Activated B cell treated with CpG ODN at 0.5 μM for 24 hours (primary cell): ENCODE data around the gene RAP1A. TPM values are rescaled to one million over a fixed set of nuclear protein-coding genes. Genes with fewer than 3 reads are reported as not detected.

Experiments
- ATAC-seq: fragments of 200-7000 bp; cut with Tn5 transposase; one replicate; pipeline ENCODE4 v1.10.0; 2021; ENCODE audit warnings: low read depth, mild to moderate bottlenecking, moderate library complexity
- CTCF ChIA-PET: fragments of 350-600 bp; sonication (Branson Sonifier 250); formaldehyde crosslinking; loops from one replicate; lab custom pipeline; 2021; ENCODE audit warnings: antibody characterized with exemption; lab: Charles Lee
- POLR2A ChIA-PET: fragments of 350-600 bp; sonication (Branson Sonifier 250); formaldehyde crosslinking; loops from one replicate; lab custom pipeline; 2021; ENCODE audit warnings: antibody characterized with exemption; lab: Charles Lee
- DNase-seq: peaks from one replicate; pipeline ENCODE4 v3.0.0; 2022
- H3K27ac Mint-ChIP-seq: one replicate; pipeline ENCODE4 v1.8.0; 2020; ENCODE audit warnings: mixed read lengths
- H3K27me3 Mint-ChIP-seq: one replicate; pipeline ENCODE4 v1.8.0; 2021; ENCODE audit warnings: mixed read lengths
- H3K36me3 Mint-ChIP-seq: one replicate; pipeline ENCODE4 v1.8.0; 2021; ENCODE audit warnings: low read depth, mixed read lengths
- H3K4me1 Mint-ChIP-seq: one replicate; pipeline ENCODE4 v1.8.0; 2021; ENCODE audit warnings: mixed read lengths
- H3K4me3 Mint-ChIP-seq: one replicate; pipeline ENCODE4 v1.8.0; 2020; ENCODE audit warnings: mild to moderate bottlenecking, mixed read lengths
- H3K9me3 Mint-ChIP-seq: one replicate; pipeline ENCODE4 v1.8.0; 2020; ENCODE audit warnings: mixed read lengths
- intact Hi-C: fragments of 100-400 bp; cut with micrococcal nuclease; formaldehyde crosslinking; loops from one replicate; pipeline ENCODE4 v1.15.1; 2024
- total RNA-seq: library from RNA; stranded (reverse); gene quantifications from 2 replicates; pipeline ENCODE4 v1.2.3, GENCODE V29; 2022
- TF ChIP-seq, protein P1 (sequence below): fragments of 200-600 bp; IDR thresholded peaks from one replicate; pipeline ENCODE4 v1.8.0; 2022; ENCODE audit warnings: antibody characterized with exemption, mild to moderate bottlenecking

Gene RAP1A
- total RNA-seq, 1 donor from 2014 or later = 93.8 TPM

DNA sequence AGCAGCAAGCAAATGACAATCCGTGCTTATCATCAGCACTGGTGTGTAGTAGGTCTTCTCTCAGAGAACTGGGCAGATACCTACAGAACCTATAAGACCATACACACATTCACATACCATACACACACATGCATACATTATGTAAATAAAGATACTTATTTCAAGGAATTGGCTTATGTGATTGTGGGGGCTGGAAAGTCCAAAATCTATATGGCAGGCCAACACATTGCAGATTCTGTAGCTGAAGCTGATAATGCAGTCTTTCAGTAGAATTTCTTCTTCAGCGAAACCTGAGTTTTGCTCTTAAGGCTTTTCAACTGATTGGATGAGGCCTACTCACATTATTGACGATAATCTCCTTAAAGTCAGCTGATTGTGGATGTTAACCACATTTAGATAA lies 24.1 kb downstream of the RAP1A start:
- ATAC-seq (no peak), DNase-seq (no peak)
- H3K4me3 Mint-ChIP-seq = no peak overlapping the region
- H3K4me1 Mint-ChIP-seq = peaks cover 67% of the 10 kb centered on the region
- ChIA-PET POLR2A (no interaction called here), CTCF (interaction anchor here (1.1 kb wide), 1 partner anchor 27 kb away, joined by 3 read pairs; no protein-coding TSS in a partner anchor)
- intact Hi-C loops = loop anchor here (2.0 kb wide), 1 partner anchor 15 kb away; no protein-coding TSS in a partner anchor
- no peaks in the 10 kb centered on the region for H3K9me3 Mint-ChIP-seq
- H3K27ac Mint-ChIP-seq = no peak overlapping the region
- TF ChIP-seq, protein P1, sequence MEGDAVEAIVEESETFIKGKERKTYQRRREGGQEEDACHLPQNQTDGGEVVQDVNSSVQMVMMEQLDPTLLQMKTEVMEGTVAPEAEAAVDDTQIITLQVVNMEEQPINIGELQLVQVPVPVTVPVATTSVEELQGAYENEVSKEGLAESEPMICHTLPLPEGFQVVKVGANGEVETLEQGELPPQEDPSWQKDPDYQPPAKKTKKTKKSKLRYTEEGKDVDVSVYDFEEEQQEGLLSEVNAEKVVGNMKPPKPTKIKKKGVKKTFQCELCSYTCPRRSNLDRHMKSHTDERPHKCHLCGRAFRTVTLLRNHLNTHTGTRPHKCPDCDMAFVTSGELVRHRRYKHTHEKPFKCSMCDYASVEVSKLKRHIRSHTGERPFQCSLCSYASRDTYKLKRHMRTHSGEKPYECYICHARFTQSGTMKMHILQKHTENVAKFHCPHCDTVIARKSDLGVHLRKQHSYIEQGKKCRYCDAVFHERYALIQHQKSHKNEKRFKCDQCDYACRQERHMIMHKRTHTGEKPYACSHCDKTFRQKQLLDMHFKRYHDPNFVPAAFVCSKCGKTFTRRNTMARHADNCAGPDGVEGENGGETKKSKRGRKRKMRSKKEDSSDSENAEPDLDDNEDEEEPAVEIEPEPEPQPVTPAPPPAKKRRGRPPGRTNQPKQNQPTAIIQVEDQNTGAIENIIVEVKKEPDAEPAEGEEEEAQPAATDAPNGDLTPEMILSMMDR = no peak
- H3K27me3 Mint-ChIP-seq = no peaks in the 10 kb centered on the region
- H3K36me3 Mint-ChIP-seq = peaks cover 27% of the 10 kb centered on the region

DNA sequence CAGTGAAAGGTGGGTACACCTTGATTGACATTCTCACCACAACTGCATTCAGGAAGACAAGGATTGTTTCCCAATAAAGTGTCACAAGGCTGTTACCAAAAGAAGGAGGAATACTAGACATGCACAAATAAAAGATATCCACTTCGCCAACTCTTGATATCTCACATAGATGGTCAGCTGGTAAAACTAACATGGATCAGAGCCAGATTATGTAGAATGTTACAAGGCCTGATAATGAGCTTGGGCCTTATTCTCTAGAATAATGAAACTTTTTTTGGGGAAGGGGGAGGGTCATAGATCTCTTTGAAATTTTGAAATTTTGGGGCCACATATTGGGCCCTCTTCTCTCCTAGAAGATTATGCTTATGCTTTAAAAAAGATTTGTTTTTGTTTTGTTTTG lies 24.9 kb downstream of the RAP1A start:
- Mint-ChIP-seq H3K27me3 (no peaks in the 10 kb centered on the region), H3K36me3 (peaks cover 33% of the 10 kb centered on the region), H3K27ac (no peak overlapping the region), H3K9me3 (no peaks in the 10 kb centered on the region), H3K4me1 (peaks cover 70% of the 10 kb centered on the region), H3K4me3 (no peak overlapping the region)
- TF ChIP-seq, protein P1 = no peak
- DNase-seq (no peak), ATAC-seq (no peak)
- intact Hi-C loops = loop anchor here (2.0 kb wide), 1 partner anchor 16 kb away; no protein-coding TSS in a partner anchor
- CTCF ChIA-PET = interaction anchor here (0.9 to 1.2 kb wide), 2 partner anchors 72 to 135 kb away, joined by 3 to 6 read pairs; no protein-coding TSS in a partner anchor
- POLR2A ChIA-PET = interaction anchor here (0.6 to 0.8 kb wide), 2 partner anchors 24 to 54 kb away, joined by 4 to 6 read pairs; no protein-coding TSS in a partner anchor

DNA sequence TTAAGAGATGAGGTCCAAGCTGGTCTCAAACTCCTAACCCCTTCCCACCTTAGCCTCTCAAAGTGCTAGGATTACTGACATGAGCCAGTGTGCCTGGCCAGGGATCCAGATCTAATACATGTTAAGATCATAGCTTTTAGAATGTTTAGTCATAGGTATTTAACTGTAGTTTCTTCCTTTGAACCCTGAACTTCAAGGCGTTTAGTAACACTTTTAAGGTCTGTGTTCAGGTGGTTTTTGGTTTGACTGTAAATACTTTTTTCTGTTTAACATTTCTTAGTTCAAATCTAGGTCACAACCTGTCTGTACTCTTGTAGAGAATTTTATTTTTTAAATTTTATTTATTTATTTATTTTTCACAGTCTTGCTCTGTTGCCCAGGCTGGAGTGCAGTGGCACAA lies 28.1 kb downstream of the RAP1A start:
- POLR2A ChIA-PET = interaction anchor here (0.6 kb wide), 1 partner anchor 28 kb away, joined by 3 read pairs; no protein-coding TSS in a partner anchor
- DNase-seq = no peak
- no peak overlapping the region for H3K4me3 Mint-ChIP-seq
- peaks cover 39% of the 10 kb centered on the region for H3K36me3 Mint-ChIP-seq
- H3K9me3 Mint-ChIP-seq = no peaks in the 10 kb centered on the region
- TF ChIP-seq, protein P1 = no peak
- ATAC-seq = no peak
- H3K27me3 Mint-ChIP-seq = no peaks in the 10 kb centered on the region
- intact Hi-C loops = loop anchor here (2.0 kb wide), 1 partner anchor 13 kb away; no protein-coding TSS in a partner anchor
- H3K27ac Mint-ChIP-seq = peak overlapping the region; percentile 69
- H3K4me1 Mint-ChIP-seq = peaks cover 67% of the 10 kb centered on the region
- CTCF ChIA-PET = interaction anchor here (3.0 kb wide), 1 partner anchor 140 kb away, joined by 17 read pairs; no protein-coding TSS in a partner anchor

DNA sequence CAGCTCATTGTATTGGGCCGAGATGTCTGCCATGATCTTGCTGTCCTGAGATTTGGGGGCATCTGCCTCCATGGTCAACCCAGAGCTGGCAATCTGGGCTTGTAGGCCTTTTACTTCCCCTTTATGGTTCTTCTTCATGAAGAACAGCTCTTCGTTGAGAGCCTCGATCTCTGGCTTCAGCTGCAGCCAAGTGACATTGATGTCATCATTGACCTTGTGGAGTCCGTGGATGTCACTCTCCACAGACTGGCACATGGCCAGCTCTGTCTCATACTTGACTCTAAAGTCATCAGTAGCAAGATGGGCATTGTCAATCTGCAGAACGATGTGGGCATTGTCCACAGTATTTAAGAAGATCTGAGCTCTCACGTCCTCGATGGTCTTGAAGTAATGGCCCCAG lies 29.2 kb downstream of the RAP1A start:
- intact Hi-C loops = no loop called here
- H3K4me1 Mint-ChIP-seq = peaks cover 68% of the 10 kb centered on the region
- ChIA-PET POLR2A (interaction anchor here (0.7 to 1.6 kb wide), 3 partner anchors 23 to 56 kb away, joined by 3 to 5 read pairs (median 3); no protein-coding TSS in a partner anchor), CTCF (interaction anchor here (3.0 kb wide), 1 partner anchor 141 kb away, joined by 17 read pairs; no protein-coding TSS in a partner anchor)
- H3K36me3 Mint-ChIP-seq = peaks cover 36% of the 10 kb centered on the region
- DNase-seq (no peak), ATAC-seq (no peak)
- H3K9me3 Mint-ChIP-seq = no peaks in the 10 kb centered on the region
- TF ChIP-seq, protein P1 = no peak
- H3K27ac Mint-ChIP-seq = no peak overlapping the region
- no peak overlapping the region for H3K4me3 Mint-ChIP-seq
- H3K27me3 Mint-ChIP-seq = no peaks in the 10 kb centered on the region

DNA sequence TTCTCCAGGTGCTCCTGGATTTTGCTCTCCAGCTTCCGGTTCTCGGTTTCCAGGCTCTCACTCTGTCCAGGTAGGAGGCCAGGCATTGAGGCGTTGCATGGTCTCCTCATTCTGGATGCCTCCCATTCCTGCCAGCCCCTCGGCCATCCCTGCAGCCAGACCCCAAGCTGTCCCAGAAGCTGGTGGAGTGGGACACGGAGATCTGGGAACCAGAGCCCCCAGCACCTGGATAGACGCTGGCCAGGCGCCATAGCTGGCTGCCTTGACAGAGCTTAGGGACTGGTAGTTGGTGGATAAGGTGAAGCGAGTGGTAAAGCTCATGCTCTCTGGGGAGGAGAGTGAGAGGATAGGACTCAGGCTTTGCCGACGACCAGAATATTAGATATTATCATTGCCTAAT lies 29.6 kb downstream of the RAP1A start:
- DNase-seq (no peak), ATAC-seq (no peak)
- TF ChIP-seq, protein P1 = no peak
- no peak overlapping the region for H3K4me3 Mint-ChIP-seq
- ChIA-PET POLR2A (interaction anchor here (0.8 to 1.6 kb wide), 3 partner anchors 23 to 141 kb away, joined by 3 read pairs; no protein-coding TSS in a partner anchor), CTCF (interaction anchor here (3.0 kb wide), 1 partner anchor 141 kb away, joined by 17 read pairs; no protein-coding TSS in a partner anchor)
- no peak overlapping the region for H3K27ac Mint-ChIP-seq
- H3K4me1 Mint-ChIP-seq = peaks cover 67% of the 10 kb centered on the region
- intact Hi-C loops = no loop called here
- no peaks in the 10 kb centered on the region for H3K9me3 Mint-ChIP-seq
- peaks cover 34% of the 10 kb centered on the region for H3K36me3 Mint-ChIP-seq
- H3K27me3 Mint-ChIP-seq = no peaks in the 10 kb centered on the region
